ENCODE data around the gene DHX36.

DNA sequence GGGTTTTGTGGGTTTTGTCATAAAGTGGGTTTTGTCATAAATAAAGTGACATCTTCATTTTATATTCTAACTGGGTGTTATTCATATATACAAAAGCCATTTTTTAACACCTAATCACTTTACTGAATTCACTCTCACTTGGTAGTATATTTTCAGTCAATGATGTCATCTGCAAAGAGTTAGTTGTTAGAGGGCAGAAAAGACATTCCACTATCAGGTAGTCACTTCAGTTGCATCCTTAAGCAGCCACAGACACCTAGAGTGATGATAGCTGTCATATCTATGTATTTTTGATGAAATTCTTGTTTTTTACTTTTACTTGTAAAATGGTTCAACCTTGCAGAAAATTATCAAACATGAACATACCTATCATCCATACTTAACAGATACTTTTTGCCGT lies 89.0 kb downstream of the DHX36 start:
- no peak for TF ChIP-seq POLR2A (IDR thresholded peaks at IDR 0.05)
- TF ChIP-seq, protein P1, sequence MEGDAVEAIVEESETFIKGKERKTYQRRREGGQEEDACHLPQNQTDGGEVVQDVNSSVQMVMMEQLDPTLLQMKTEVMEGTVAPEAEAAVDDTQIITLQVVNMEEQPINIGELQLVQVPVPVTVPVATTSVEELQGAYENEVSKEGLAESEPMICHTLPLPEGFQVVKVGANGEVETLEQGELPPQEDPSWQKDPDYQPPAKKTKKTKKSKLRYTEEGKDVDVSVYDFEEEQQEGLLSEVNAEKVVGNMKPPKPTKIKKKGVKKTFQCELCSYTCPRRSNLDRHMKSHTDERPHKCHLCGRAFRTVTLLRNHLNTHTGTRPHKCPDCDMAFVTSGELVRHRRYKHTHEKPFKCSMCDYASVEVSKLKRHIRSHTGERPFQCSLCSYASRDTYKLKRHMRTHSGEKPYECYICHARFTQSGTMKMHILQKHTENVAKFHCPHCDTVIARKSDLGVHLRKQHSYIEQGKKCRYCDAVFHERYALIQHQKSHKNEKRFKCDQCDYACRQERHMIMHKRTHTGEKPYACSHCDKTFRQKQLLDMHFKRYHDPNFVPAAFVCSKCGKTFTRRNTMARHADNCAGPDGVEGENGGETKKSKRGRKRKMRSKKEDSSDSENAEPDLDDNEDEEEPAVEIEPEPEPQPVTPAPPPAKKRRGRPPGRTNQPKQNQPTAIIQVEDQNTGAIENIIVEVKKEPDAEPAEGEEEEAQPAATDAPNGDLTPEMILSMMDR (IDR thresholded peaks at IDR 0.05), result no peak
